ENCODE results near the gene RNU7-1.

- TF ChIP-seq SIN3A (IDR thresholded peaks at IDR 0.05; ENCODE audit: borderline replicate concordance, insufficient read depth, low read length) (no peak), REST (IDR thresholded peaks at IDR 0.05; ENCODE audit: insufficient read depth in 1 of 2, low read depth in 2 of 2, low read length in 2 of 2) (no peak), POLR2AphosphoS5 (IDR thresholded peaks at IDR 0.05; ENCODE audit: low read depth, low read length) (no peak), TAF1 (IDR thresholded peaks at IDR 0.05; ENCODE audit: borderline replicate concordance, insufficient read depth, low read length) (no peak)
Measured at GRCh38 chr12:6929466-6930452, 13.9 kb upstream of the RNU7-1 start.
